OCI-LY3 (cell line): ENCODE data around the gene KLHDC4.

Experiments used
- H2AFZ ChIP-seq: fragments of 200-600, 300-600 bp; shearing (Covaris generic); 2 replicates; pipeline ENCODE4 v1.6.0; 2014; ENCODE audit warnings: antibody characterized with exemption, low read depth, low read length
- H3K27ac ChIP-seq: fragments of 200-600, 300-600 bp; sonication (generic); 2 replicates; pipeline ENCODE4 v1.5.1; 2014; ENCODE audit warnings: mild to moderate bottlenecking, low read length, moderate library complexity, mixed read lengths
- H3K27me3 ChIP-seq: fragments of 200-600, 300-600 bp; sonication (generic); 2 replicates; pipeline ENCODE4 v1.6.1; 2014; ENCODE audit warnings: low read depth, low read length, mixed read lengths
- H3K36me3 ChIP-seq: fragments of 200-600, 300-600 bp; sonication (generic); replicated peaks from 2 replicates; pipeline ENCODE3; 2014; ENCODE audit warnings: low read depth, low read length, mixed read lengths
- H3K4me1 ChIP-seq: fragments of 300-600, 200-600 bp; sonication (generic); 2 replicates; pipeline ENCODE4 v1.6.1; 2014; ENCODE audit warnings: low read length, mixed read lengths
- H3K4me2 ChIP-seq: fragments of 200-600, 300-600 bp; sonication (generic); 2 replicates; pipeline ENCODE4 v1.6.1; 2014; ENCODE audit warnings: low read length, mixed read lengths
- H3K4me3 ChIP-seq: fragments of 300-600, 200-600 bp; sonication (generic); 2 replicates; pipeline ENCODE4 v1.5.1; 2014; ENCODE audit warnings: antibody characterized with exemption, mild to moderate bottlenecking, low read length, moderate library complexity
- H3K79me2 ChIP-seq: fragments of 300-600, 200-600 bp; shearing (Covaris generic); 2 replicates; pipeline ENCODE4 v1.6.1; 2014; ENCODE audit warnings: mild to moderate bottlenecking, low read length, mixed read lengths
- H3K9ac ChIP-seq: fragments of 300-600, 200-600 bp; shearing (Covaris generic); 2 replicates; pipeline ENCODE4 v1.6.0; 2014; ENCODE audit warnings: mild to moderate bottlenecking, low read length, moderate library complexity
- H3K9me3 ChIP-seq: fragments of 200-600, 300-600 bp; shearing (Covaris generic); 2 replicates; pipeline ENCODE4 v1.6.1; 2014; ENCODE audit warnings: low read length, mixed read lengths; ENCODE audit not compliant: insufficient read depth
- H4K20me1 ChIP-seq: fragments of 200-600, 300-600 bp; sonication (generic); 2 replicates; pipeline ENCODE4 v1.6.1; 2016; ENCODE audit warnings: low read length, mixed read lengths; ENCODE audit not compliant: insufficient read depth
- EZH2phosphoT487 ChIP-seq: fragments of 200-600 bp; shearing (Covaris generic); IDR thresholded peaks from 2 replicates; pipeline ENCODE4 v1.6.1; 2018; ENCODE audit warnings: antibody characterized with exemption, mixed run types, low read depth
- TF ChIP-seq, protein P1 (sequence below): fragments of 200-600, 300-600 bp; sonication (generic); IDR thresholded peaks from 2 replicates; pipeline ENCODE4 v1.5.1; 2014; ENCODE audit warnings: antibody characterized with exemption, low read length, low read depth

KLHDC4 gene

DNA sequence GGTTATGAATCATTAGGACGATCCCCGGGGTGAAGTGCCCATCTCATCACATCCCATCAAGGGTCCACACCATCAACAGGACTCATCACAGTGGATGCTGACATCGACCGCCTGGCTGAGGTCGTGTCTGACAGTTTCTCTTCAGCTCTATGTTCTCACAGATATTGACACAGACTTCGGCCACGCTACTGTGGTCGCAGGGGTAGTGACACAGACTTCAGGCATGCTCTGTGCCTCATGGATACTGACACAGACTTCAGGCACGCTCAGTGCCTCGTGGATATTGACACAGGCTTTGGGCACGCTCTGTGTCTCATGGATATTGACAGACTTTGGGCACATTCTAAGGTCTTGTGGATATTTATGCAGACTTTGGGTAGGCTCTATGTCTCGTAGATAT lies 50.1 kb downstream of the KLHDC4 start:
- H4K20me1 ChIP-seq, result no peaks in the 10 kb centered on the region
- H3K4me3 ChIP-seq, result no peak overlapping the region
- H3K79me2 ChIP-seq, result no peaks in the 10 kb centered on the region
- no peak overlapping the region for H2AFZ ChIP-seq
- H3K27me3 ChIP-seq, result no peaks in the 10 kb centered on the region
- no peak for TF ChIP-seq EZH2phosphoT487
- TF ChIP-seq, protein P1, sequence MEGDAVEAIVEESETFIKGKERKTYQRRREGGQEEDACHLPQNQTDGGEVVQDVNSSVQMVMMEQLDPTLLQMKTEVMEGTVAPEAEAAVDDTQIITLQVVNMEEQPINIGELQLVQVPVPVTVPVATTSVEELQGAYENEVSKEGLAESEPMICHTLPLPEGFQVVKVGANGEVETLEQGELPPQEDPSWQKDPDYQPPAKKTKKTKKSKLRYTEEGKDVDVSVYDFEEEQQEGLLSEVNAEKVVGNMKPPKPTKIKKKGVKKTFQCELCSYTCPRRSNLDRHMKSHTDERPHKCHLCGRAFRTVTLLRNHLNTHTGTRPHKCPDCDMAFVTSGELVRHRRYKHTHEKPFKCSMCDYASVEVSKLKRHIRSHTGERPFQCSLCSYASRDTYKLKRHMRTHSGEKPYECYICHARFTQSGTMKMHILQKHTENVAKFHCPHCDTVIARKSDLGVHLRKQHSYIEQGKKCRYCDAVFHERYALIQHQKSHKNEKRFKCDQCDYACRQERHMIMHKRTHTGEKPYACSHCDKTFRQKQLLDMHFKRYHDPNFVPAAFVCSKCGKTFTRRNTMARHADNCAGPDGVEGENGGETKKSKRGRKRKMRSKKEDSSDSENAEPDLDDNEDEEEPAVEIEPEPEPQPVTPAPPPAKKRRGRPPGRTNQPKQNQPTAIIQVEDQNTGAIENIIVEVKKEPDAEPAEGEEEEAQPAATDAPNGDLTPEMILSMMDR, result no peak
- H3K36me3 ChIP-seq, result peaks cover 14% of the 10 kb centered on the region
- H3K4me1 ChIP-seq, result no peaks in the 10 kb centered on the region
- H3K9ac ChIP-seq, result no peak overlapping the region
- no peak overlapping the region for H3K27ac ChIP-seq
- H3K4me2 ChIP-seq, result no peak overlapping the region
- H3K9me3 ChIP-seq, result peaks cover 4% of the 10 kb centered on the region; the same call in 1 of the 2 replicates

DNA sequence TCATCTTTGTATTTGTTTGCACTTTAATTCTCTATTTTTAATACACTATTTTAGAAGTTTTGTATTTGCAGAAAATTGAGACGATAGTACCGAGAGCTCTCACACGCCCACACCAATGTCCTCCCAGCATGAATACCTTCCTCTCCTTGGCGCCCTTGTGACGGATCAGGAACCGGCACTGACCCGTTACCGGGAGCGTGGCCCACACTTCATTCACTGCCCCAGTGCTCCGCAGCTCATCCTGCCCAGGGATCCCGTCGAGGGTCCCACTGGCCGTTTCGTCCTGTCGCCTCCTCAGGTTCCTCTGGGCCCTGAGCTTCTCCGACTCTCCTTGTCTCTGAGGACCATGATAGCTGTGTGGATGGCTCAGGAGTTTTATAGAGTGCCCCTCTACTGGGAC lies 50.6 kb downstream of the KLHDC4 start:
- Histone ChIP-seq H3K36me3 (peaks cover 10% of the 10 kb centered on the region), H4K20me1 (no peaks in the 10 kb centered on the region), H3K4me1 (no peaks in the 10 kb centered on the region), H3K9ac (no peak overlapping the region), H3K9me3 (peaks cover 4% of the 10 kb centered on the region; the same call in 1 of the 2 replicates), H3K27ac (no peak overlapping the region), H3K79me2 (no peaks in the 10 kb centered on the region), H3K4me3 (no peak overlapping the region), H2AFZ (no peak overlapping the region), H3K27me3 (no peaks in the 10 kb centered on the region), H3K4me2 (no peak overlapping the region)
- TF ChIP-seq, protein P1, result no peak

DNA sequence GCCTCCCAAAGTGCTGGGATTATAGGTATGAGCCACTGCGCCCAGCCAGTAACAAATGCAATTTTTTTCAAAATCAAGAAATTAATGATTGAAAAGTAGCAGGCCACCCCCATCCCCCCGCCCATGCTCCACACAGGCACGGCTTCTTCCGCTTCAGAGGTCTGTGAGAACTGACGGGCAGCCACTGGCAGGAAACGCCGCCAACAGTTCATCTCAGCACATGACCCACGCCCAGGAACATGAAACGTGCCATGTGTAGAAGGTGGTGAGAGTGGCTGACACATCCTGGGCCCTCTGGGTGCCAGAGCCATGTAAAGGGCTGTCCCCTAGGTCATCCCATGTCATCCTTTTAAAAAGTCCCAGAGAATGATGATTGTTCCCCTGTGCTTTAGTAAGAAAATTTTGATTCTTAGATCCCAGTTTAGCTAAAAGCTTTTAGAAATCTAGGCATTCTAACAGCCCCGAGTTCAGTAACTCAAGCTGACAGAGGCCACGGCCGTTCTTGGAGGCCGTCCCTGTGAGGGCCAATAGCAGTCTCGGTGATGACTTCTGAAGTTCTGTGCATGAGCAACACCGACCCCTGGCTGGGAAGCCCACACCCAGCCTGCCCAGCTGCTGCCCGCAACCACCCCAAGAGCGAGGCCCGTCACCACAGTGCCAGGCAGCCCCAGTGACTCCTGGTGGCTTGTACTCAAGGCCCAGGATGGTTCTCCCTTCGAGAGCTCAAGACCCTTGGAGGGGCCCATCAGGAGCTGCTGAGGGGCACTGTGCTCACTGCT lies 52.1 kb downstream of the KLHDC4 start:
- H3K9ac ChIP-seq, result no peak overlapping the region
- H3K4me2 ChIP-seq, result no peak overlapping the region
- H3K4me1 ChIP-seq, result no peaks in the 10 kb centered on the region
- H3K27me3 ChIP-seq, result no peaks in the 10 kb centered on the region
- no peak overlapping the region for H3K4me3 ChIP-seq
- H3K27ac ChIP-seq, result no peak overlapping the region
- H3K79me2 ChIP-seq, result no peaks in the 10 kb centered on the region
- peaks cover 4% of the 10 kb centered on the region; the same call in 1 of the 2 replicates for H3K9me3 ChIP-seq
- H3K36me3 ChIP-seq, result peaks cover 8% of the 10 kb centered on the region
- TF ChIP-seq EZH2phosphoT487, result no peak
- TF ChIP-seq, protein P1, result no peak
- no peaks in the 10 kb centered on the region for H4K20me1 ChIP-seq
- H2AFZ ChIP-seq, result no peak overlapping the region

DNA sequence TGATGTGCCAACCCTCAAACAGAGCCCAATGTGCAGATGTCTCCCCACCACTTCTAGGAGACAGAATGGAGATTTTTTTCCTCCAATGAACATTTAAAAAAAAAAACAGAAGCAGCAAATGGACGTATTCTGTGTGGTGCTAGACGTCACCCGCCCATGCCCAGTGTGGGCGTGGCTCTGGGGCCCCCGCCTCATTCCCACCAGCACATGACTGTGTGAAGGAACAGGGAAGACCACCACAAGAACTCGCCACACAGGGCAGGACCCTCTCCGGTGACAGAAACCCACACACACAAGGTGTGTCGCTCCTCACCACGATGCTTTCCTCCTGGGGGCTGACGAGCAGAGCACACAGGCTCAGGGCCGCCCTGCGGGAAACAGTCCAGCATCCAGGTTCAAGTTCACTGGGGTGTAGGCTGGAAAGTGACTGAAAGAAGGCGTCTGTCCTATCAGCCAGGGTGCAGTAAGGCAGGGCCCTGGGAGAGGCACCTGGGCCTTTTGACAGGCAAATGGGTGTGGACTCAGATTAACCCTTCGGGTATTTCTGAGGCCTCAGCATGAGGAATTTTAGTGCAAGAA lies 53.5 kb downstream of the KLHDC4 start:
- Histone ChIP-seq H3K4me3 (no peak overlapping the region), H3K27me3 (no peaks in the 10 kb centered on the region), H3K9ac (no peak overlapping the region), H4K20me1 (no peaks in the 10 kb centered on the region), H3K36me3 (peaks cover 11% of the 10 kb centered on the region), H3K9me3 (peaks cover 4% of the 10 kb centered on the region; the same call in 1 of the 2 replicates), H3K79me2 (no peaks in the 10 kb centered on the region), H3K4me2 (no peak overlapping the region), H3K4me1 (no peaks in the 10 kb centered on the region), H3K27ac (no peak overlapping the region), H2AFZ (no peak overlapping the region)
- no peak for TF ChIP-seq EZH2phosphoT487
- TF ChIP-seq, protein P1, result no peak
